GM23338 (cell line): Measurements from ENCODE around the gene KCNJ6.

Source experiments
- CREB1 ChIP-seq: fragments of 250-450 bp; sonication (Bioruptor Pico); IDR thresholded peaks from 2 replicates; pipeline ENCODE4 v1.5.0; 2020; ENCODE audit warnings: low read depth, mild to moderate bottlenecking, moderate library complexity
- ETS1 ChIP-seq: IDR thresholded peaks from 2 replicates; pipeline ENCODE4 v1.6.1; 2016; ENCODE audit warnings: antibody characterized with exemption
- EZH2 ChIP-seq: fragments of 200-600 bp; sonication (generic); IDR thresholded peaks from one replicate; pipeline ENCODE4 v1.8.0; 2017; ENCODE audit warnings: antibody characterized with exemption, mild to moderate bottlenecking, low read depth; ENCODE audit not compliant: unreplicated experiment
- EZH2phosphoT487 ChIP-seq: fragments of 200-600 bp; sonication (generic); IDR thresholded peaks from one replicate; pipeline ENCODE4 v1.8.1; 2018; ENCODE audit warnings: antibody characterized with exemption; ENCODE audit not compliant: unreplicated experiment
- JUNB ChIP-seq: IDR thresholded peaks from one replicate; pipeline ENCODE4 v1.6.1; 2016; ENCODE audit warnings: antibody characterized with exemption; ENCODE audit not compliant: unreplicated experiment
- NANOG ChIP-seq: IDR thresholded peaks from 2 replicates; pipeline ENCODE4 v1.6.1; 2016; ENCODE audit warnings: antibody characterized with exemption, borderline replicate concordance
- POLR2AphosphoS5 ChIP-seq: IDR thresholded peaks from 2 replicates; pipeline ENCODE4 v1.6.1; 2016; ENCODE audit warnings: antibody characterized with exemption, low read depth
- STAT1 ChIP-seq: IDR thresholded peaks from one replicate; pipeline ENCODE4 v1.6.1; 2016; ENCODE audit warnings: antibody characterized with exemption; ENCODE audit not compliant: unreplicated experiment
- ZNF114 ChIP-seq: fragments of 250-450 bp; sonication (Bioruptor Pico); IDR thresholded peaks from 2 replicates; pipeline ENCODE4 v1.5.0; 2020; ENCODE audit warnings: mild to moderate bottlenecking, moderate library complexity
- ZNF331 ChIP-seq: fragments of 250-450 bp; sonication (Bioruptor Pico); IDR thresholded peaks from 2 replicates; pipeline ENCODE4 v1.5.0; 2020; ENCODE audit warnings: low read depth, mild to moderate bottlenecking, moderate library complexity
- TF ChIP-seq, protein P1 (sequence below), 2 experiments: fragments of 200-600 bp in 1 of 2; sonication (generic) in 1 of 2; conservative IDR thresholded peaks; 2 replicates each; pipeline versions ENCODE4 v1.5.1 to v1.6.1; 2016 to 2017; ENCODE audit warnings: antibody characterized with exemption in 2 of 2, low read depth in 2 of 2, mild to moderate bottlenecking in 2 of 2, moderate library complexity in 1 of 2
- TF ChIP-seq, protein P2 (sequence below): IDR thresholded peaks from one replicate; pipeline ENCODE4 v1.6.1; 2018; ENCODE audit warnings: antibody characterized with exemption; ENCODE audit not compliant: unreplicated experiment
- TF ChIP-seq, protein P3 (sequence below): fragments of 250-450 bp; sonication (Bioruptor Pico); IDR thresholded peaks from 2 replicates; pipeline ENCODE4 v1.5.0; 2020; ENCODE audit warnings: mild to moderate bottlenecking, moderate library complexity

DNA sequence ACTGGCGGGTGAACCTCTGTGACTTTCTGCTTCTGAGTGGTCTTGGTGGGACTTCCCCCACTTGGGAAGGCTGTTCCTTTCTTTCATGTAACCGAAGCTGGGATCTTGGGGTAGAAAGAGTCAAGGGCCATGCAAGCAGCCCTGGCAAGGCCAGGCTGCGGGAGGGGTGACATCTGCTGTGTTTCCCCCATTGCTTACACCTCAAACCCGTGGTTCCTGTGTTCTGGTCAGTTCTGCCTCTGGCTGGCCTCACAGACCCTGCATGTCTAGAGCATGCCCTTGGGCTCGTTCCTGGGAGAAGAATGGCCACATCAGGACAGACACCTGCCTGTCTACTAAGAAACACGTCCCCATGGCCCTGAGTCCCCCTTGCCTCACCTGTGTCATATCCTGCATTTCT lies 341.9 kb downstream of the KCNJ6 start:
- TF ChIP-seq, protein P1, sequence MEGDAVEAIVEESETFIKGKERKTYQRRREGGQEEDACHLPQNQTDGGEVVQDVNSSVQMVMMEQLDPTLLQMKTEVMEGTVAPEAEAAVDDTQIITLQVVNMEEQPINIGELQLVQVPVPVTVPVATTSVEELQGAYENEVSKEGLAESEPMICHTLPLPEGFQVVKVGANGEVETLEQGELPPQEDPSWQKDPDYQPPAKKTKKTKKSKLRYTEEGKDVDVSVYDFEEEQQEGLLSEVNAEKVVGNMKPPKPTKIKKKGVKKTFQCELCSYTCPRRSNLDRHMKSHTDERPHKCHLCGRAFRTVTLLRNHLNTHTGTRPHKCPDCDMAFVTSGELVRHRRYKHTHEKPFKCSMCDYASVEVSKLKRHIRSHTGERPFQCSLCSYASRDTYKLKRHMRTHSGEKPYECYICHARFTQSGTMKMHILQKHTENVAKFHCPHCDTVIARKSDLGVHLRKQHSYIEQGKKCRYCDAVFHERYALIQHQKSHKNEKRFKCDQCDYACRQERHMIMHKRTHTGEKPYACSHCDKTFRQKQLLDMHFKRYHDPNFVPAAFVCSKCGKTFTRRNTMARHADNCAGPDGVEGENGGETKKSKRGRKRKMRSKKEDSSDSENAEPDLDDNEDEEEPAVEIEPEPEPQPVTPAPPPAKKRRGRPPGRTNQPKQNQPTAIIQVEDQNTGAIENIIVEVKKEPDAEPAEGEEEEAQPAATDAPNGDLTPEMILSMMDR (conservative IDR thresholded peaks at IDR 0.05; ENCODE audit: low read depth in 2 of 2) = no peak
- TF ChIP-seq, protein P2, sequence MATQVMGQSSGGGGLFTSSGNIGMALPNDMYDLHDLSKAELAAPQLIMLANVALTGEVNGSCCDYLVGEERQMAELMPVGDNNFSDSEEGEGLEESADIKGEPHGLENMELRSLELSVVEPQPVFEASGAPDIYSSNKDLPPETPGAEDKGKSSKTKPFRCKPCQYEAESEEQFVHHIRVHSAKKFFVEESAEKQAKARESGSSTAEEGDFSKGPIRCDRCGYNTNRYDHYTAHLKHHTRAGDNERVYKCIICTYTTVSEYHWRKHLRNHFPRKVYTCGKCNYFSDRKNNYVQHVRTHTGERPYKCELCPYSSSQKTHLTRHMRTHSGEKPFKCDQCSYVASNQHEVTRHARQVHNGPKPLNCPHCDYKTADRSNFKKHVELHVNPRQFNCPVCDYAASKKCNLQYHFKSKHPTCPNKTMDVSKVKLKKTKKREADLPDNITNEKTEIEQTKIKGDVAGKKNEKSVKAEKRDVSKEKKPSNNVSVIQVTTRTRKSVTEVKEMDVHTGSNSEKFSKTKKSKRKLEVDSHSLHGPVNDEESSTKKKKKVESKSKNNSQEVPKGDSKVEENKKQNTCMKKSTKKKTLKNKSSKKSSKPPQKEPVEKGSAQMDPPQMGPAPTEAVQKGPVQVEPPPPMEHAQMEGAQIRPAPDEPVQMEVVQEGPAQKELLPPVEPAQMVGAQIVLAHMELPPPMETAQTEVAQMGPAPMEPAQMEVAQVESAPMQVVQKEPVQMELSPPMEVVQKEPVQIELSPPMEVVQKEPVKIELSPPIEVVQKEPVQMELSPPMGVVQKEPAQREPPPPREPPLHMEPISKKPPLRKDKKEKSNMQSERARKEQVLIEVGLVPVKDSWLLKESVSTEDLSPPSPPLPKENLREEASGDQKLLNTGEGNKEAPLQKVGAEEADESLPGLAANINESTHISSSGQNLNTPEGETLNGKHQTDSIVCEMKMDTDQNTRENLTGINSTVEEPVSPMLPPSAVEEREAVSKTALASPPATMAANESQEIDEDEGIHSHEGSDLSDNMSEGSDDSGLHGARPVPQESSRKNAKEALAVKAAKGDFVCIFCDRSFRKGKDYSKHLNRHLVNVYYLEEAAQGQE = no peak
- TF ChIP-seq POLR2AphosphoS5 (no peak), EZH2 (no peak), JUNB (no peak), NANOG (no peak), EZH2phosphoT487 (no peak), CREB1 (CRISPR knock-in tag) (no peak), ETS1 (no peak), ZNF114 (CRISPR knock-in tag) (no peak), STAT1 (no peak), ZNF331 (no peak)
- TF ChIP-seq, protein P3, sequence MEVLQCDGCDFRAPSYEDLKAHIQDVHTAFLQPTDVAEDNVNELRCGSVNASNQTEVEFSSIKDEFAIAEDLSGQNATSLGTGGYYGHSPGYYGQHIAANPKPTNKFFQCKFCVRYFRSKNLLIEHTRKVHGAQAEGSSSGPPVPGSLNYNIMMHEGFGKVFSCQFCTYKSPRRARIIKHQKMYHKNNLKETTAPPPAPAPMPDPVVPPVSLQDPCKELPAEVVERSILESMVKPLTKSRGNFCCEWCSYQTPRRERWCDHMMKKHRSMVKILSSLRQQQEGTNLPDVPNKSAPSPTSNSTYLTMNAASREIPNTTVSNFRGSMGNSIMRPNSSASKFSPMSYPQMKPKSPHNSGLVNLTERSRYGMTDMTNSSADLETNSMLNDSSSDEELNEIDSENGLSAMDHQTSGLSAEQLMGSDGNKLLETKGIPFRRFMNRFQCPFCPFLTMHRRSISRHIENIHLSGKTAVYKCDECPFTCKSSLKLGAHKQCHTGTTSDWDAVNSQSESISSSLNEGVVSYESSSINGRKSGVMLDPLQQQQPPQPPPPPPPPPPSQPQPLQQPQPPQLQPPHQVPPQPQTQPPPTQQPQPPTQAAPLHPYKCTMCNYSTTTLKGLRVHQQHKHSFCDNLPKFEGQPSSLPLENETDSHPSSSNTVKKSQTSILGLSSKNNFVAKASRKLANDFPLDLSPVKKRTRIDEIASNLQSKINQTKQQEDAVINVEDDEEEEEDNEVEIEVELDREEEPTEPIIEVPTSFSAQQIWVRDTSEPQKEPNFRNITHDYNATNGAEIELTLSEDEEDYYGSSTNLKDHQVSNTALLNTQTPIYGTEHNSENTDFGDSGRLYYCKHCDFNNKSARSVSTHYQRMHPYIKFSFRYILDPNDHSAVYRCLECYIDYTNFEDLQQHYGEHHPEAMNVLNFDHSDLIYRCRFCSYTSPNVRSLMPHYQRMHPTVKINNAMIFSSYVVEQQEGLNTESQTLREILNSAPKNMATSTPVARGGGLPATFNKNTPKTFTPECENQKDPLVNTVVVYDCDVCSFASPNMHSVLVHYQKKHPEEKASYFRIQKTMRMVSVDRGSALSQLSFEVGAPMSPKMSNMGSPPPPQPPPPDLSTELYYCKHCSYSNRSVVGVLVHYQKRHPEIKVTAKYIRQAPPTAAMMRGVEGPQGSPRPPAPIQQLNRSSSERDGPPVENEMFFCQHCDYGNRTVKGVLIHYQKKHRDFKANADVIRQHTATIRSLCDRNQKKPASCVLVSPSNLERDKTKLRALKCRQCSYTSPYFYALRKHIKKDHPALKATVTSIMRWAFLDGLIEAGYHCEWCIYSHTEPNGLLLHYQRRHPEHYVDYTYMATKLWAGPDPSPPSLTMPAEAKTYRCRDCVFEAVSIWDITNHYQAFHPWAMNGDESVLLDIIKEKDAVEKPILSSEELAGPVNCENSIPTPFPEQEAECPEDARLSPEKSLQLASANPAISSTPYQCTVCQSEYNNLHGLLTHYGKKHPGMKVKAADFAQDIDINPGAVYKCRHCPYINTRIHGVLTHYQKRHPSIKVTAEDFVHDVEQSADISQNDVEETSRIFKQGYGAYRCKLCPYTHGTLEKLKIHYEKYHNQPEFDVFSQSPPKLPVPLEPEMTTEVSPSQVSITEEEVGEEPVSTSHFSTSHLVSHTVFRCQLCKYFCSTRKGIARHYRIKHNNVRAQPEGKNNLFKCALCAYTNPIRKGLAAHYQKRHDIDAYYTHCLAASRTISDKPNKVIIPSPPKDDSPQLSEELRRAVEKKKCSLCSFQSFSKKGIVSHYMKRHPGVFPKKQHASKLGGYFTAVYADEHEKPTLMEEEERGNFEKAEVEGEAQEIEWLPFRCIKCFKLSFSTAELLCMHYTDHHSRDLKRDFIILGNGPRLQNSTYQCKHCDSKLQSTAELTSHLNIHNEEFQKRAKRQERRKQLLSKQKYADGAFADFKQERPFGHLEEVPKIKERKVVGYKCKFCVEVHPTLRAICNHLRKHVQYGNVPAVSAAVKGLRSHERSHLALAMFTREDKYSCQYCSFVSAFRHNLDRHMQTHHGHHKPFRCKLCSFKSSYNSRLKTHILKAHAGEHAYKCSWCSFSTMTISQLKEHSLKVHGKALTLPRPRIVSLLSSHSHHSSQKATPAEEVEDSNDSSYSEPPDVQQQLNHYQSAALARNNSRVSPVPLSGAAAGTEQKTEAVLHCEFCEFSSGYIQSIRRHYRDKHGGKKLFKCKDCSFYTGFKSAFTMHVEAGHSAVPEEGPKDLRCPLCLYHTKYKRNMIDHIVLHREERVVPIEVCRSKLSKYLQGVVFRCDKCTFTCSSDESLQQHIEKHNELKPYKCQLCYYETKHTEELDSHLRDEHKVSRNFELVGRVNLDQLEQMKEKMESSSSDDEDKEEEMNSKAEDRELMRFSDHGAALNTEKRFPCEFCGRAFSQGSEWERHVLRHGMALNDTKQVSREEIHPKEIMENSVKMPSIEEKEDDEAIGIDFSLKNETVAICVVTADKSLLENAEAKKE (CRISPR knock-in tag) = no peak
